Bone marrow (tissue), 2 donors: ENCODE measurements around the gene CNPY3.

Experiments used
- DNase-seq, 2 donors: peaks; one replicate each; lab custom pipeline; 2025; lab: John Stamatoyannopoulos, UW

Gene CNPY3

GRCh38 chr6:42981836-42982235 lies 52.6 kb downstream of the CNPY3 start:
- no peak for DNase-seq

GRCh38 chr6:42984001-42984923 lies 55.0 kb downstream of the CNPY3 start, which contains the start of gene PPP2R5D:
Gene PPP2R5D (plus strand): TSS chr6:42984570. CDS start chr6:42984678, 108 bp downstream.
- DNase-seq, result peak; percentile 75 to 99

- no peak for DNase-seq
Measured at GRCh38 chr6:42984924-42985475, 55.7 kb downstream of the CNPY3 start.

- no peak for DNase-seq
Measured at GRCh38 chr6:42987533-42988451, 58.5 kb downstream of the CNPY3 start.

GRCh38 chr6:42988486-42989020 lies 59.3 kb downstream of the CNPY3 start:
- DNase-seq, result no peak
